Natural killer cell (primary cell): ENCODE results near the gene MCF2L. TPM values are rescaled to one million over a fixed set of nuclear protein-coding genes. Genes with fewer than 3 reads are reported as not detected.

Experiments
- ATAC-seq, 3 donors: fragments of 150-1000 bp in 2 of 3; fragments of 200-7000 bp in 1 of 3; cut with Tn5 transposase; 1 replicate in 1 of 3; 2 replicates in 2 of 3; pipeline ENCODE4 v1.10.0; 2021; ENCODE audit warnings: mild to moderate bottlenecking in 2 of 3, moderate library complexity in 2 of 3
- DNase-seq, 2 donors: peaks; one replicate each; pipeline versions ENCODE4 v3.0.0 to v3.0.0-alpha.2; 2013 to 2021; ENCODE audit warnings: mixed read lengths in 1 of 2
- H3K27ac ChIP-seq: one replicate; pipeline ENCODE4 v1.5.1; 2013; ENCODE audit warnings: mild to moderate bottlenecking, low read length
- H3K27me3 ChIP-seq: one replicate; pipeline ENCODE4 v1.6.1; 2013; ENCODE audit warnings: low read length; ENCODE audit not compliant: control insufficient read depth, insufficient read depth
- H3K36me3 ChIP-seq: one replicate; pipeline ENCODE4 v1.6.1; 2013; ENCODE audit warnings: low read length; ENCODE audit not compliant: control insufficient read depth, insufficient read depth
- H3K4me1 ChIP-seq: one replicate; pipeline ENCODE4 v1.6.1; 2013; ENCODE audit warnings: low read length; ENCODE audit not compliant: control insufficient read depth, insufficient read depth
- H3K4me3 ChIP-seq: one replicate; pipeline ENCODE4 v1.5.1; 2013; ENCODE audit warnings: low read length
- H3K9me3 ChIP-seq: one replicate; pipeline ENCODE4 v1.6.1; 2013; ENCODE audit warnings: low read length; ENCODE audit not compliant: control insufficient read depth, insufficient read depth
- H3K27ac Mint-ChIP-seq, 2 donors: one replicate each; pipeline ENCODE4 v1.8.0; 2022; ENCODE audit warnings: mild to moderate bottlenecking in 2 of 2, mixed read lengths in 2 of 2, moderate library complexity in 1 of 2
- H3K27me3 Mint-ChIP-seq, 2 donors: one replicate each; pipeline ENCODE4 v1.8.0; 2022; ENCODE audit warnings: low read depth in 2 of 2, mixed read lengths in 2 of 2
- H3K36me3 Mint-ChIP-seq: one replicate; pipeline ENCODE4 v1.8.0; 2022; ENCODE audit warnings: mixed read lengths
- H3K4me1 Mint-ChIP-seq, 2 donors: one replicate each; pipeline ENCODE4 v1.8.0; 2022; ENCODE audit warnings: mixed read lengths in 2 of 2
- H3K4me3 Mint-ChIP-seq: one replicate; pipeline ENCODE4 v1.8.0; 2022; ENCODE audit warnings: mild to moderate bottlenecking, moderate library complexity, mixed read lengths
- H3K9me3 Mint-ChIP-seq, 2 donors: one replicate each; pipeline ENCODE4 v1.8.0; 2022; ENCODE audit warnings: mixed read lengths in 2 of 2
- WGBS: methylation state at CpG from one replicate; pipeline ENCODE4 v1.1.7; 2013; ENCODE audit warnings: missing lambda C conversion rate; ENCODE audit not compliant: insufficient coverage; 5-methylcytosine and 5-hydroxymethylcytosine counted together
- intact Hi-C: fragments of 100-400 bp; cut with micrococcal nuclease; formaldehyde crosslinking; loops from one replicate; pipeline ENCODE4 v1.14.2; 2022
- total RNA-seq, 4 donors: library from RNA; stranded (reverse); fragments of 120-200 nt in 1 of 4; gene quantifications; one replicate each; pipeline versions ENCODE4 v1.2.3 to v1.2.4, GENCODE V29; 2013 to 2022
- TF ChIP-seq, protein P1 (sequence below): fragments of 200-600 bp; IDR thresholded peaks from one replicate; pipeline ENCODE4 v1.8.0; 2022; ENCODE audit warnings: antibody characterized with exemption

The MCF2L gene
- total RNA-seq, 3 donors from 2014 or later (not counting 1 experiment from before 2014, with no cell fraction given): 1.7 to 3.0 (median 3.0) TPM

DNA sequence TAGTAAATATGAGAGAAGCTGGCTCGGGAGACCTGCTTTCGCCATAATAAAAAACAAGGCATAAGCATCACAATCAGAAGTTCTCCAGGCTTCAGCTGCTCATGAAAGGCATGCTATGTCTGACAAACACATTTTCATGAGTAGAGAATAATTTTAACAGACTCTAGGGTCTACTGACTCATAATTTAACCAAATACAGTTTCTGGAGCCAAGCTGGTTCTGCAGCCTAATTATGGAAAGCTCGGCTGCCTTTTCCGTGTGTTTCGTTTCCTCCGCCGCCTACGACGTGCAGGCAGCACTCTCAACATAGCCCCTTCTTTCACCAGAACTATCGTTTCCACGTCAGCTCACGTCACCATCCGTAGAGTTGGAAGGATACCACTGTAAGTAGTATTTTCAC lies 5.7 kb downstream of the MCF2L start:
- no peaks in the 10 kb centered on the region for H3K9me3 ChIP-seq
- H3K36me3 ChIP-seq: no peaks in the 10 kb centered on the region
- no peak overlapping the region for H3K4me3 ChIP-seq
- WGBS: 96% methylated on average over 13 of the region's 13 CpGs
- no peaks in the 10 kb centered on the region for H3K36me3 Mint-ChIP-seq
- peaks cover 17 to 26% of the 10 kb centered on the region in 2 donors for H3K27me3 Mint-ChIP-seq
- peaks cover 8% of the 10 kb centered on the region for H3K27me3 ChIP-seq
- no peak overlapping the region for H3K27ac Mint-ChIP-seq
- no peak for DNase-seq
- no peak for ATAC-seq
- no peak overlapping the region for H3K27ac ChIP-seq
- H3K4me3 Mint-ChIP-seq: no peak overlapping the region
- TF ChIP-seq, protein P1, sequence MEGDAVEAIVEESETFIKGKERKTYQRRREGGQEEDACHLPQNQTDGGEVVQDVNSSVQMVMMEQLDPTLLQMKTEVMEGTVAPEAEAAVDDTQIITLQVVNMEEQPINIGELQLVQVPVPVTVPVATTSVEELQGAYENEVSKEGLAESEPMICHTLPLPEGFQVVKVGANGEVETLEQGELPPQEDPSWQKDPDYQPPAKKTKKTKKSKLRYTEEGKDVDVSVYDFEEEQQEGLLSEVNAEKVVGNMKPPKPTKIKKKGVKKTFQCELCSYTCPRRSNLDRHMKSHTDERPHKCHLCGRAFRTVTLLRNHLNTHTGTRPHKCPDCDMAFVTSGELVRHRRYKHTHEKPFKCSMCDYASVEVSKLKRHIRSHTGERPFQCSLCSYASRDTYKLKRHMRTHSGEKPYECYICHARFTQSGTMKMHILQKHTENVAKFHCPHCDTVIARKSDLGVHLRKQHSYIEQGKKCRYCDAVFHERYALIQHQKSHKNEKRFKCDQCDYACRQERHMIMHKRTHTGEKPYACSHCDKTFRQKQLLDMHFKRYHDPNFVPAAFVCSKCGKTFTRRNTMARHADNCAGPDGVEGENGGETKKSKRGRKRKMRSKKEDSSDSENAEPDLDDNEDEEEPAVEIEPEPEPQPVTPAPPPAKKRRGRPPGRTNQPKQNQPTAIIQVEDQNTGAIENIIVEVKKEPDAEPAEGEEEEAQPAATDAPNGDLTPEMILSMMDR: no peak
- peaks cover 4 to 7% of the 10 kb centered on the region in 2 donors for H3K4me1 Mint-ChIP-seq
- H3K9me3 Mint-ChIP-seq: peaks cover 0 to 7% of the 10 kb centered on the region in 2 donors
- intact Hi-C loops: no loop called here
- H3K4me1 ChIP-seq: peaks cover 3% of the 10 kb centered on the region

DNA sequence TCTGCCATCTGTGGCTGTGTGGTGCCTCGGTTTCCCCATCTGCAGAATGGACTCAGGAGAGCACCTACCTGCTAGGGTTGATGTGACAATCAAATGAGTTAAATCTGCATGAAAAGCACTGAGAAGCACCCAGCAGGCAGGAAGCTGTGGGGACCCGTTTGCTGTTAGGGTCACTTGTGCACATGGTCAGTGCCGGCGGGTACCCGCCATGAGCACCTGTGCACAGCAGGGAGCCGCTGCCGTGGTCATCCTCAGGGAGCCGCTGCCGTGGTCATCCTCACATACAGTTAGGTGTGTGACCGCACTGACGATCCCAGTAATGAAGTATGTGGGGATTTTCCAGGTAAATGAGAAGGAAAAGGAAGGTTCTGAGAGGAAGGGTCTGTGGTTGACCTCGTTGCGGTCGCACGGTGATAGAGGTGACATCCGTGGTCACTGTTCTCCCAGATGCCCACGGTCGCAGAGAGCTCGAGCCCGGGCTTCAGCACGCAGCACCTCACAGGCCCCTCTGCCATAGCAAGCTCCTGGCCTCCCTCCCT lies 6.5 kb downstream of the MCF2L start:
- H3K27me3 Mint-ChIP-seq: peaks cover 9 to 18% of the 10 kb centered on the region in 2 donors
- no peak for ATAC-seq
- WGBS: 84% methylated on average over 21 of the region's 21 CpGs

DNA sequence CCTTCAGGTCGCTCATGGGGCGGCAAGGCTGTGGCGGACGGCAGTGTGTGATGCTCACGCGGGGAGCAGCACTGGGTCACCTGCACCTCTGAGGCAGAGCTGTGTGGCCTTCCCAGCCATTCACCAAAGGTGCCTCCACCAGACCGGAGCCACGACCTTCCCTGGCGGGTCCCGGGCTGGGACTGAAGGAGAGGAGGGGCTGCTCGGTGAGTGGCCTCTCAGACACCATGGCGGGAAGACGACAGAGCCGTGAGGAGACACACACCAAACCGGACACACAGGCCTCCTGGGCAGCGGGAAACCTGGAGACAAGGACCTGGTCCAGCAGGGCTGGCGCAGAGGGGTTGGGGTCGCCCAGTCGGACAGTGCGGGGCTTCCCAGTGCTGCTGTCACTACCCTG lies 7.5 kb downstream of the MCF2L start:
- H3K36me3 ChIP-seq: no peaks in the 10 kb centered on the region
- H3K4me3 ChIP-seq: no peak overlapping the region
- TF ChIP-seq, protein P1: no peak
- Mint-ChIP-seq H3K36me3 (no peaks in the 10 kb centered on the region), H3K4me1 (no peaks in the 10 kb centered on the region), H3K27me3 (peaks cover 7 to 9% of the 10 kb centered on the region in 2 donors), H3K4me3 (no peak overlapping the region), H3K9me3 (peaks cover 0 to 7% of the 10 kb centered on the region in 2 donors), H3K27ac (no peak overlapping the region)
- no peaks in the 10 kb centered on the region for H3K9me3 ChIP-seq
- H3K27ac ChIP-seq: no peak overlapping the region
- WGBS: 94% methylated on average over 20 of the region's 20 CpGs
- no peaks in the 10 kb centered on the region for H3K27me3 ChIP-seq
- DNase-seq (no peak), ATAC-seq (no peak)
- intact Hi-C loops: no loop called here
- H3K4me1 ChIP-seq: no peaks in the 10 kb centered on the region

More for the DNA sequence above, 6.5 kb downstream of the MCF2L start:
- H3K4me1 Mint-ChIP-seq: no peaks in the 10 kb centered on the region
- H3K36me3 Mint-ChIP-seq: no peaks in the 10 kb centered on the region
- no peak for DNase-seq
- H3K9me3 Mint-ChIP-seq: peaks cover 0 to 7% of the 10 kb centered on the region in 2 donors
- Histone ChIP-seq H3K4me3 (no peak overlapping the region), H3K36me3 (no peaks in the 10 kb centered on the region), H3K27ac (no peak overlapping the region), H3K9me3 (no peaks in the 10 kb centered on the region), H3K27me3 (peaks cover 4% of the 10 kb centered on the region), H3K4me1 (no peaks in the 10 kb centered on the region)
- H3K4me3 Mint-ChIP-seq: no peak overlapping the region
- no peak overlapping the region for H3K27ac Mint-ChIP-seq
- TF ChIP-seq, protein P1: no peak
- intact Hi-C loops: no loop called here

DNA sequence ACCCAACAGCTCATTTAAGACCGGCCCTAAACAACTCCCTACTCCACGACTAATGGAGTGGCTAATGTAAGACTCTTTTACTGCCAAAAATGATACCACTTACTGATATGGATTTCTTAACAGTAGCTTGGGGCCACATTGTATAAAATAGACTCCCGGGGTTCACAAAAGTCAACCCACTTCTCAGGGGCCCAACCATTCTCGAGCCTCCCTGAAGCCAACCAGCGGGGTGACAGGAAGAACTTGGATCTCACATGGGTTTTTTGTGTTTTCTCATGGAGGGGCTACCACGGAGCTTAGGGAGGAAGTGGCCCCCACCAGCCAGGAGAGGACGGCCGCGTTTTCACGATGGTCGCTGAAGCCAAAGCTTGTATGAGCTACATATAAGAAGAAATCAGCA lies 8.1 kb downstream of the MCF2L start:
- no peaks in the 10 kb centered on the region for H3K4me1 Mint-ChIP-seq
- no peaks in the 10 kb centered on the region for H3K4me1 ChIP-seq
- no peak overlapping the region for H3K27ac Mint-ChIP-seq
- H3K36me3 ChIP-seq: no peaks in the 10 kb centered on the region
- H3K27ac ChIP-seq: no peak overlapping the region
- peaks cover 0 to 5% of the 10 kb centered on the region in 2 donors for H3K9me3 Mint-ChIP-seq
- intact Hi-C loops: no loop called here
- 93% methylated on average over 11 of the region's 11 CpGs for WGBS
- TF ChIP-seq, protein P1: no peak
- no peak overlapping the region for H3K4me3 Mint-ChIP-seq
- no peak for DNase-seq
- H3K4me3 ChIP-seq: no peak overlapping the region
- H3K27me3 Mint-ChIP-seq: peaks cover 2 to 5% of the 10 kb centered on the region in 2 donors
- ATAC-seq: no peak
- no peaks in the 10 kb centered on the region for H3K27me3 ChIP-seq
- H3K36me3 Mint-ChIP-seq: no peaks in the 10 kb centered on the region
- H3K9me3 ChIP-seq: no peaks in the 10 kb centered on the region
